AG09319 (cell line): ENCODE measurements around the gene PRF1.

Experiments
- DNase-seq: peaks from one replicate; pipeline ENCODE4 v3.0.0-alpha.2; 2010; ENCODE audit warnings: low read depth; ENCODE audit errors: extremely low read depth
- CTCF ChIP-seq: IDR thresholded peaks from 2 replicates; pipeline ENCODE4 v1.5.1; 2011; ENCODE audit warnings: low read depth, mild to moderate bottlenecking, inconsistent platforms, low read length, moderate library complexity

Gene PRF1

GRCh38 chr10:70613941-70614340, 11.4 kb upstream of the PRF1 start:
- DNase-seq = no peak
- no peak for TF ChIP-seq CTCF

GRCh38 chr10:70607936-70608335, 5.4 kb upstream of the PRF1 start:
- TF ChIP-seq CTCF = no peak
- DNase-seq = no peak

- no peak for TF ChIP-seq CTCF
- no peak for DNase-seq
These were observed 2.6 kb upstream of the PRF1 start for GRCh38 chr10:70605161-70605560.

GRCh38 chr10:70604106-70604505, 1.6 kb upstream of the PRF1 start:
- no peak for TF ChIP-seq CTCF
- DNase-seq = no peak

DNA sequence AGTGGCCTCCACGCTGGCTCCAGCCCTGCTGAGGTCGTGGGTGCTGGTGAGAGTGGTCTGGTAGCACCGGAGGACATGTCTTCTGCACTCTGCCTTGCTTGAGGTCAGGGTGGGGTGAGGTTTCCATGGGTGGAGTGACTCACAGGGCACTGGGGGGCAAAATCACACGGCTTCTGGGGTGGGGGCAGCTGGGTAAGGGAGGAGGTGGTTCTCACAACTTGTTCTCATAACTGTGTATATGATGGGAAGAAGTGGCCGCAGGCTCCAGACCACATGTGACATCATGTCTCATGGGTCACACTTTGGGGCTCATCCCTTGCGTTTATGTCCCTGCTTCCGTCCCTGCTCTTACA, 884 bp upstream of the PRF1 start:
- TF ChIP-seq CTCF = no peak

GRCh38 chr10:70601746-70602145, 795 bp downstream of the PRF1 start:
- no peak for DNase-seq
- no peak for TF ChIP-seq CTCF

More for the DNA sequence above, 884 bp upstream of the PRF1 start:
- no peak for DNase-seq

GRCh38 chr10:70600512-70601395, 1.8 kb downstream of the PRF1 start:
- no peak for TF ChIP-seq CTCF
- DNase-seq = no peak
